GM08714 (cell line): ENCODE results near the gene KCNJ11.

ENCODE experiments used
- H3K4me3 ChIP-seq: fragments of 200-500 bp; sonication (Bioruptor generic); 2 replicates; pipeline ENCODE4 v1.5.1; 2014; ENCODE audit warnings: mild to moderate bottlenecking, low read length, inconsistent platforms
- ZNF274 ChIP-seq: IDR thresholded peaks from 2 replicates; pipeline ENCODE4 v1.6.1; 2012; ENCODE audit warnings: mild to moderate bottlenecking, low read depth, low read length

The KCNJ11 gene

DNA sequence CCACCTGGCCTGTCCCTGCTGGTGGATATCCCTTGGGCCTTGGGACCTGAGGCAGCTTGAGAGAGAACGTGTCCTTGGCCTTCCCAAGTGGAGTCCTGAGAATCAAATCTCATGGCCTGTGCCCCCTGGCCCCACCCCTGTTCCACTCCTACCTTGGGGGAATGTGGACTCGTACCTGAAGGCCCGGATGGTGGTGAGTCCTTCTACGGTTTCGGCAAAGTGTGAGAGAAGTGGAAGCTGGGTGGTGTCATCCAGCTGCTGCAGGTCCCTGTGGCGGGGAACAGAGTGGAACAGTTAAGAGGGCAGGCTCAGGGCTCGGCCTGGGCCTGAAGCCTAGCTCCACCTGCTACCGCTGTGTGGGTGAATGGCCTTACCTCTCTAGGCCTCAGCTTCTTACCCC, 14.0 kb upstream of the KCNJ11 start:
- TF ChIP-seq ZNF274: no peak
- H3K4me3 ChIP-seq: no peak overlapping the region

DNA sequence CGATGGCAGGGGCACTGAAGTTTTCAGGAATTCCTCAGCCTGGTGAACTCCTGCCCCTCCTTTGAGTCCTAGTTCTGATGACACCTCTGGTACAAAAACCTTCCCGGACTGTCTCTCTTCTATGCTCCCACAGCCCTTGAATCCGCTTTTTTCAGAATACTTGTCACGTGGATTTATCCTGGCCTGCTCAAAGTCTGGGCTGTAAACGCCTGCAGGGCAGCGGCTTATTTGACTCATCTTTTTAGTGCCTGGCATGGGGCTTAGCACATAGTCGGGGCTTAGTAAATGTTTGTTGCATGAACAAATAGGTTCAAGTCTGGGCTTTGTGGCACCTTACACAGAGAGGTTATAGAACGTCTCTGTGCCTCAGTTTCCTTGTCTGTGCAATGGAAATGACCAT, 13.4 kb upstream of the KCNJ11 start:
- TF ChIP-seq ZNF274: no peak
- no peak overlapping the region for H3K4me3 ChIP-seq

DNA sequence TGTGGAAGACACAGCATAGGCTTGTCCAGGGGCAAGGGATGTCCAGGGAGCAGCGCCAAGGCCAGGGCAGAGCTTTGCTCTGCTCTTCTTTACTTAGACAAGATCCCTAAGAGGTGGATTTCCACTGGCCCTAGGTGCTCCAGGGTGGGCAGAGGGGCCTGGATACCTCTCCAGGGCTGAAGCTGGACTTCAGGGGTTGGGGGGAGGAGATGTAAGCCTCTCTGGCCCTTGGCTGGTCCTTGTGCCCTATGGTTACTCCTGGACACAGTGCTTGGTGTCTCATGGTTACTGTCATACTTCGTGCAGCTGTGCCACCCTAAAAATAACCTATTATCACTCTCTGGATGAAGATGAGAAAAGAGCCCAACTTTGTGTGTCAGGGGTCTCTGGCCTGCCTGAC, 12.9 kb upstream of the KCNJ11 start:
- no peak overlapping the region for H3K4me3 ChIP-seq
- no peak for TF ChIP-seq ZNF274

GRCh38 chr11:17400048-17400775, 11.8 kb upstream of the KCNJ11 start:
- no peak for TF ChIP-seq ZNF274
- H3K4me3 ChIP-seq: no peak overlapping the region

DNA sequence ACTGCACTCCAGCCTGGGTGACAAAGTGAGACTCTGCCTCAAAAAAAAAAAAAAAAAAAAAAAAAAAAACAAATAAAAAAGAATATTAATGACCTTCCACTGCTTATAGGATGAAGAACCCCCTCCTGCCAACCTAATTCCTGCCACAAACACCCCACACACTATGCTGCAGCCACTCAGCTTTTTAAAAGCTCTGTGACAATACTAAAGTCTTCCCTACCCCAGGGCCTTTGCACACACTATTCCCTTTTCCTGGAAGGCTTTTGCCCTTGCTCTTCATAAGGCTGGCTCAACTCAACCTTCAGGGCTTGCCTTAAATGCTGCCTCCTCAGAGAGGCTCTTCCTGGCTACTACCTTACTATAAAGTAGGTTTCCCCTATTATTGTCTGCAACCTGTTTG, 10.8 kb upstream of the KCNJ11 start:
- TF ChIP-seq ZNF274: no peak
- H3K4me3 ChIP-seq: no peak overlapping the region

GRCh38 chr11:17397311-17398002, 9.0 kb upstream of the KCNJ11 start:
- TF ChIP-seq ZNF274: no peak
- H3K4me3 ChIP-seq: no peak overlapping the region

- TF ChIP-seq ZNF274: no peak
- H3K4me3 ChIP-seq: no peak overlapping the region
Observed at GRCh38 chr11:17396598-17397310, 8.3 kb upstream of the KCNJ11 start.

DNA sequence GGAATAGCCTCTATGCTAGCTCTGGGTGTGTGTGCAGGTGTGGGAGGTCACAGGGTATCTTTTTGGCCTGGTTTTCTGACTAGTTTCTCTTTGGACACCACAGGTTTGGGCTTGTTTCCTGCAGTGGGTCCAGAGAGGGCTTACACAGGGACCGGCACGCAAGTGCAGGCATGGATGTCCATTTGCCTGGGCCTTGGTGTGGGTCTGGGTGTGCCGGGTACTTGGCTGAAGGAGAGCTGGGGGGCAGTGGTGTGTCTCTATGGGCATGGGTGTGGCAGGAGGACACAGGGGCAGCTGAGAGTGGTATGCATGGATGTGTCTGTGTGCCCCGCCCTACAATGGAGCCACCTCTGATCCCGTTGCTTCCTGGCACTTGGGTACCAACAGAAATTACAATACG, 7.5 kb upstream of the KCNJ11 start:
- no peak for TF ChIP-seq ZNF274
- H3K4me3 ChIP-seq: no peak overlapping the region

GRCh38 chr11:17395554-17395961, 7.1 kb upstream of the KCNJ11 start:
- no peak for TF ChIP-seq ZNF274
- no peak overlapping the region for H3K4me3 ChIP-seq

- H3K4me3 ChIP-seq: no peak overlapping the region
- TF ChIP-seq ZNF274: no peak
Observed at GRCh38 chr11:17394743-17395390, 6.4 kb upstream of the KCNJ11 start.

GRCh38 chr11:17393472-17393871, 5.0 kb upstream of the KCNJ11 start:
- TF ChIP-seq ZNF274: no peak
- no peak overlapping the region for H3K4me3 ChIP-seq

GRCh38 chr11:17392872-17393271, 4.4 kb upstream of the KCNJ11 start:
- no peak for TF ChIP-seq ZNF274
- H3K4me3 ChIP-seq: no peak overlapping the region

DNA sequence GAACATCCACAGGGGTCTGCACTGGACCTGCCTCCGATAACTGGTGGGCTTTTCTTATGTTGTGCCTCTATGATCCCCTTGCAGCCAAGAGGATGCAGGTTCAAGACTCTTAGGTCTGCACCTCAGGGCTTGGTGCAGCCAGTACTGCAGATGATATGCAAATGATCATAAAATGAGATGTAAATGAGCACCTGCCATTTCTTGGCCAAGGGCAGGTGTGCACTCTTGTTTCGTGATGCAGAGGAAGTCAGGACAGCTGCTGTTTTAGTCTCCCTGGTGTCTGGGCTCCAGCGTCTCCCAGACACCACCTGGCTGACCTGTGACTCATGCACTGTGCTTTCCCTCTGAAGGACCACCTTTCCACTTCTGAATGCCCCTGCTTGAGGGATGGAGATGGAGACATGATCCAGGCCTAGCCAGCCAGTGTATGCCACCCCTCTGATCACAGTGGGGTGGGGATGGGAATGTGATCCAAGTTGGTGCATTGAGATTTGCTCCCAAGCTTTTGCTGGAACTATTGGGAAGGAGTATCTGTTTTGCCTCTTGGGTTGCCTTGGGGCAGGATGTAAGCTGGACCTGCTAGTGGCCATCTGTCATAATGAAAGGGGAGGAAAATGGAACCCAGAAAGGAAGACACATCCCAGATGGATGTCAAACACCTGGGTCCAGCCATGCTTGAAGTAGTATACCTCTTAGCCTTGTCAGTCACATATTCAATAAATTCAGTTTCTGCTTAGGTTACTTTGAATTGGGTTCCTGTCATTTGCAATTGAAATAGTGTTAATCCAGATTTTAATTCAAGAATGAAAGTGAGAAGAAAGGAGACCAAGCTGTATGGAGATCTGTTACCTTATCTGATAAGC, 3.3 kb upstream of the KCNJ11 start:
- no peak for TF ChIP-seq ZNF274
- H3K4me3 ChIP-seq: no peak overlapping the region
